Ishikawa (cell line): Measurements from ENCODE around the gene MYL2.

Experiments
- EGR1 ChIP-seq: IDR thresholded peaks from 2 replicates; pipeline ENCODE4 v1.6.1; 2012
- EP300 ChIP-seq: IDR thresholded peaks from 2 replicates; pipeline ENCODE4 v1.6.1; 2012; ENCODE audit warnings: borderline replicate concordance
- MAX ChIP-seq: IDR thresholded peaks from 2 replicates; pipeline ENCODE4 v1.6.1; 2012
- RAD21 ChIP-seq: IDR thresholded peaks from 2 replicates; pipeline ENCODE4 v1.6.1; 2012; ENCODE audit warnings: low read depth
- TAF1 ChIP-seq: IDR thresholded peaks from 2 replicates; pipeline ENCODE4 v1.6.1; 2012; ENCODE audit warnings: low read depth, mild to moderate bottlenecking
- TCF12 ChIP-seq: IDR thresholded peaks from 2 replicates; pipeline ENCODE4 v1.6.1; 2012; ENCODE audit warnings: low read depth
- TEAD4 ChIP-seq: IDR thresholded peaks from 2 replicates; pipeline ENCODE4 v1.6.1; 2012
- ZBTB7A ChIP-seq: IDR thresholded peaks from 2 replicates; pipeline ENCODE4 v1.6.1; 2012; ENCODE audit warnings: low read depth

DNA sequence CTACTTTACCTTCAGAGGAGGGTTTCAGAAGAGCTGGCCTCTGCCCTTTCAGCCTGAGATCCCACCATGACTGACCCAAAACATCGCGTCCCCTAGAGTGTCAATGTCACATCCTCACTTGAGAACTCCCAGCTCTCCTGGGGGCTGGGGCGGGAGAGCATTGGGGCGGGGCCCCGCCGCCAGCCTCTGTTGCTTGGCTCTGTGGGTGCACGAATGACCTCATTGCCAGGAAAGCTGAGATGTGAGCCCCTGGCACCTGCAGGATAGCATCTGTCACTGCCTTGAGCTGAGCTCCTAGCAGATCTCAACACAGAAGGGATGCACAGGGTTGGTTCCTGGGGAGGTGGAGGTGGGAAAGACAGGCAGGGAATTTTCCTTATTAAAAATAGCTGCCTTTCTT is 20.6 kb upstream of the MYL2 start:
- TF ChIP-seq MAX (no peak), TCF12 (no peak), EGR1 (no peak), TEAD4 (no peak), EP300 (no peak), TAF1 (no peak), RAD21 (no peak), ZBTB7A (no peak)
